ENCODE results near the gene BRD8. TPM values are rescaled to one million over a fixed set of nuclear protein-coding genes. Genes with fewer than 3 reads are reported as not detected.
"Not testable (repeated sequence)": the region's sequence is repeated elsewhere in the genome, so short reads cannot be mapped to it uniquely, and the experiment has no call there.

Gene BRD8, protein sequence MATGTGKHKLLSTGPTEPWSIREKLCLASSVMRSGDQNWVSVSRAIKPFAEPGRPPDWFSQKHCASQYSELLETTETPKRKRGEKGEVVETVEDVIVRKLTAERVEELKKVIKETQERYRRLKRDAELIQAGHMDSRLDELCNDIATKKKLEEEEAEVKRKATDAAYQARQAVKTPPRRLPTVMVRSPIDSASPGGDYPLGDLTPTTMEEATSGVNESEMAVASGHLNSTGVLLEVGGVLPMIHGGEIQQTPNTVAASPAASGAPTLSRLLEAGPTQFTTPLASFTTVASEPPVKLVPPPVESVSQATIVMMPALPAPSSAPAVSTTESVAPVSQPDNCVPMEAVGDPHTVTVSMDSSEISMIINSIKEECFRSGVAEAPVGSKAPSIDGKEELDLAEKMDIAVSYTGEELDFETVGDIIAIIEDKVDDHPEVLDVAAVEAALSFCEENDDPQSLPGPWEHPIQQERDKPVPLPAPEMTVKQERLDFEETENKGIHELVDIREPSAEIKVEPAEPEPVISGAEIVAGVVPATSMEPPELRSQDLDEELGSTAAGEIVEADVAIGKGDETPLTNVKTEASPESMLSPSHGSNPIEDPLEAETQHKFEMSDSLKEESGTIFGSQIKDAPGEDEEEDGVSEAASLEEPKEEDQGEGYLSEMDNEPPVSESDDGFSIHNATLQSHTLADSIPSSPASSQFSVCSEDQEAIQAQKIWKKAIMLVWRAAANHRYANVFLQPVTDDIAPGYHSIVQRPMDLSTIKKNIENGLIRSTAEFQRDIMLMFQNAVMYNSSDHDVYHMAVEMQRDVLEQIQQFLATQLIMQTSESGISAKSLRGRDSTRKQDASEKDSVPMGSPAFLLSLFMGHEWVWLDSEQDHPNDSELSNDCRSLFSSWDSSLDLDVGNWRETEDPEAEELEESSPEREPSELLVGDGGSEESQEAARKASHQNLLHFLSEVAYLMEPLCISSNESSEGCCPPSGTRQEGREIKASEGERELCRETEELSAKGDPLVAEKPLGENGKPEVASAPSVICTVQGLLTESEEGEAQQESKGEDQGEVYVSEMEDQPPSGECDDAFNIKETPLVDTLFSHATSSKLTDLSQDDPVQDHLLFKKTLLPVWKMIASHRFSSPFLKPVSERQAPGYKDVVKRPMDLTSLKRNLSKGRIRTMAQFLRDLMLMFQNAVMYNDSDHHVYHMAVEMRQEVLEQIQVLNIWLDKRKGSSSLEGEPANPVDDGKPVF
- 31.7 and 40.1 TPM in 2 replicates for total RNA-seq

GRCh38 chr5:138178516-138179276, at the start of gene BRD8, which contains the start of gene KIF20A:
BRD8 (minus strand) TSS chr5:138178630; CDS start chr5:138178614, 16 bp downstream.
KIF20A (plus strand) TSS chr5:138179112; CDS start chr5:138179681, 569 bp downstream.
- peak; percentile 97 for DNase-seq

DNA sequence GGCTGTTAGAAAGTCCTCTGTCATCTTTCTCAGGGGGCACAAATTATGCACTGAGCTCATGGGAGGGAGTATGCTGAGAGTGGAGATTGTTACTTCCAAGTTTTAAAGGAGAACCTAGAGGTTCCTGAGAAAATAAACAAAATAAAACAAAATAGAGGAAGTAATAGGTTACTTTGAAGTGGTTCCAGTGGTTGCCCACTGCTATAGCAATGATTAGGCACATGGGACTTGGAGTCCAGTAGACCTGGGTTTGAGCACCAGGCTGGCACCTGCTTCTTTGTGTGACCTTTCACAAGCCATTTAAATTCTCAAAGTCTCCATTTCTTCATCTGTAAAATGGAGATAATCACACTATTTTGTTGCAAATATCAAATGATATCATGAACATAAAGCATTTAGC, 48.5 kb upstream of the BRD8 start:
- DNase-seq, result no peak

DNA sequence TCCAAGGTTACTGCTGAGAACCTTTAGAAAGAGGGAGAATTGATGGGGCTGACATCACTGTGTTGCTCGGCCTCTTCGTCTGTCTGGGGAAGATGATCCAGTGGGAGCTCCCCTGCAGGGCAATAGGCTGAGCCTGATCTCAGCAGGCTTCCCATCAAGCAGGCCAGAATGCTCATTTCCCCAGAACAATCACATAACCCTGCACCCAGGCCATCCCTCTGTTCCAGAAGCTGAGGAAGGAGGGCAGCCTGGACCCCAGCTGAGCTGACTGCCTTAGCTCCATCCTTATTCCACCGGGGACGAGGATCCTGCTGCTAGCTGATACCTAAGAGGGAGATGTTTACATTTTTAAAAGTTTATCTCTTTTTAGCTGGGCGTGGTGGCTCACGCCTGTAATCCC, 46.3 kb upstream of the BRD8 start:
- no peak for DNase-seq

- DNase-seq, result no peak
These were observed 45.1 kb upstream of the BRD8 start for GRCh38 chr5:138223532-138223931.

GRCh38 chr5:138216799-138217198, 38.4 kb upstream of the BRD8 start:
- DNase-seq, result no peak

DNA sequence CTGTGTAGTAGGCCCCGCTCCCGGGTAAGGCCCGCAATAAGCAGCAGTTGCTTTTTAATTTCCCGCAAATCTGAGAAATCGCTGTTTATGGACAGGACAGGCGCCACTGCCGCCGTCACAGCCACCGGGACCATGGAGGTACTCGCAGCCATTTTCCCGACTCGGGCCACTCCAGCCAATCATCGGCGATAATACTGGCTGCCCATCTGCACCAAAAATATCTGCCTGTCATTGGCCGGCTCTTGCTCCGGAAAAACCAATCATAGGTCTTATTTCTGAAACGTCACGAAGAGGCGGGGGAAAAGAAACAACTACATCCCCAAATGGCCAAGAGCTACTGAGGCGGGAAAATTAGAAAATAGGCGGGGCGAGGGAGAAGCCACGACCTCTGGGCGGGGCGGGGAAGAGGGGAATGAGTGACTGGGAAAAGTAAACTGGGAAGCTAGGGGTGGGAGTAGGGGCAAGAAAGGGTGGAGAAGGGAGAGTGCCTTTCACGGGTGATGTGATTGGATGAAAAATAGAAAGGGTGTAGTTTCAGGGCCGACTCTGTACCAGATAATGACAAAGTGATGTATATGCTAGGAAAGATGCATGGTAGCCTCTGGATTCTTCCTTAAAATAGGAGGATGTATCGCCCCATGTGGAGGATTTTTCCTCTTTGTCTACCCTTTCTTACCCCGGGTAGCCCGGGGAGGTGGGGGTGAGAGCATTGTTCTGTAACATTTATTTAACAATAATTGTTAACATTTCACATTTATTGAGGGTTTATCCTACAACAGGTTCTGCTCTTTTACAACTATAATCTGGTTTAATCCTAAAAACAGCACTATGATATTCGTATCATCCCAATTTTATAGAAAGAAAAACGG, 35.0 kb upstream of the BRD8 start, which contains the start of gene CDC23:
TSS of gene CDC23 (minus strand) at position 163 of the 869 bp plus-strand sequence. CDS start at position 152, 11 bp downstream.
- peak; percentile 98 for DNase-seq

- DNase-seq, result peak; percentile 30
These were observed 34.4 kb upstream of the BRD8 start for GRCh38 chr5:138212828-138213160.

DNA sequence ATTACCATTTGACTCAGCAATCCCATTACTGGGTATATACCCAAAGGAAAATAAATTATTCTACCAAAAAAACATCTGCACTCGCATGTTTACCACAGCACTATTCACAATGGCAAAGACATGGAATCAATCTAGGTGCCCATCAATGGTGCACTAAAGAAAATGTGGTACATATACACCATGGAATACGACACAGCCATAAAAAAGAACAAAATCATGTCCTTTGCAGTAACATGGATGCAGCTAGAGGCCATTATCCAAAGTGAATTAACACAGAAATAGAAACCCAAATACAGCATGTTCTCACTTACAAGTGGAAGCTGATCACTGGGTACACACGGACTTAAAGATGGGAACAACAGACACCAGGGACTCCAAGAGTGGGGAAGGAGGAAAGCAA, 32.6 kb upstream of the BRD8 start:
- DNase-seq, result no peak

DNA sequence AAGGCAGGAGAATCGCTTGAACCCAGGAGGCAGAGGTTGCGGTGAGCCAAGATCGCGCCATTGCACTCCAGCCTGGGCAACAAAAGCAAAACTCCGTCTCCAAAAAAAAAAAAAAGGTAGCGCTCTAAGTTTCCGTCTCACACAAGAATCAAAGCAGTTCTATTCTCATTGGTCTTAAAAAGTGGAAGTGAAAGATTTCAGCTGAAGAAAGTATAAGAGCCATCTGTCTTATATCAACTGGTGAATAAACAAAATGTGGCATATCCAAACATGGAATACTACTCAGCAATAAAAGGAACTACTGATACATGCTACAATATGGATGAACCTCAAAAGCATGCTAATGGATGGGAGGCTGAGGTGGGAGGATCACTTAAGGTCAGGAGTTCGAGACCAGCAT, 15.4 kb upstream of the BRD8 start:
- not testable (repeated sequence) for DNase-seq

- no peak for DNase-seq
These were observed 14.4 kb upstream of the BRD8 start for GRCh38 chr5:138192826-138193225.

DNA sequence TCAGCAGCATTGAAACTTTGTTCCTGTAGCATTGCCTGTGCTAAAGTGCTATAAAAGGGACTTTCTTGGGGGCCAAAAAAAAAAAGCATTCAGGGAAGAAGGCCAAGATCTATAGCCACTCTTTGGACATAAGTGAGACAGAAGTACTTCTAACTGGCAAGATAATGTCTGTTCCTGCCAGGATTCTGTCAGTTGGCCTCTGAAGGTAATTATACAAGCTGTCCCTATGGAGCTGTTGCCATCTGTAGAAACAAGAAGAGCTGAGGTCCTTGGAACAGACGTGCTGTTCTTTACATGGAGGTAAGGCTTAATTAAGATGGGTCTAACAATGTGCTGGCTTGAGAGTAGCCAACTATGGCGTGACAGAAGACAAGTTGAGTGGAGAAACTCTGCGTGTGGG, 10.2 kb upstream of the BRD8 start:
- no peak for DNase-seq

DNA sequence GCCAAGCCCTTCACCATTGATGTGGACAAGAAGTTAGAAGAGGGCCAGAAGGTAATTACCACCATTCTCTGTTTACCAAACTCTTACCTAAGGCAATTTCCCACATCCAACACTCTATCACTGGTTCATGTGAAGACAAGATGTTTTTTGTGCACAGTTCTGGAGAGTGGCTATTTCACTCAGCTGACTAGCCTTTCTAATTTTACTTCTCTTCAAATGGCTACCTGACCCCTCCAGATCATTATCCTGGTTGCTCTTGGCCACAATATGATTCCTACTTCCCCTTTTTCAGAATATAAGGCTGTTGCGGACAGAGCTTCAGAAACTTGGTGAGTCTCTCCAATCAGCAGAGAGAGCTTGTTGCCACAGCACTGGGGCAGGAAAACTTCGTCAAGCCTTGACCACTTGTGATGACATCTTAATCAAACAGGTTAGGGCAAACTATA, 7.6 kb upstream of the BRD8 start:
- no peak for DNase-seq

GRCh38 chr5:138182808-138183207, 4.4 kb upstream of the BRD8 start:
- no peak for DNase-seq

DNA sequence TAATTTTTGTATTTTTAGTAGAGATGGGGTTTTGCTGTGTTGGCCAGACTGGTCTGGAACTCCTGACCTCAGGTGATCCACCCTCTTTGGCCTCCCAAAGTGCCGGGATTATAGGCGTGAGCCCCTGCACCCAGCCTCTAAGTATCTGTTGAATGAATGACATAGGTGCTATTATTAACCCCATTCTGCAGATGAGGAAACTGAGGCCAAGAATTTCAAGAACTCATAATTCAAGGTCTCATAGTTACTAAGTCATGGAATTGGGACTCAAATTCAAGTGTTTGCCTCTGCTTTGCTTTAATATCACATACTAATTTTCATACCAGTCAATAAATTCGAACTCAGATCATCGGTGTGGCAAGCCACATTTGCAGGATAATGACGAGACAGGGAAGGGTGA, 2.4 kb upstream of the BRD8 start:
- no peak for DNase-seq

DNA sequence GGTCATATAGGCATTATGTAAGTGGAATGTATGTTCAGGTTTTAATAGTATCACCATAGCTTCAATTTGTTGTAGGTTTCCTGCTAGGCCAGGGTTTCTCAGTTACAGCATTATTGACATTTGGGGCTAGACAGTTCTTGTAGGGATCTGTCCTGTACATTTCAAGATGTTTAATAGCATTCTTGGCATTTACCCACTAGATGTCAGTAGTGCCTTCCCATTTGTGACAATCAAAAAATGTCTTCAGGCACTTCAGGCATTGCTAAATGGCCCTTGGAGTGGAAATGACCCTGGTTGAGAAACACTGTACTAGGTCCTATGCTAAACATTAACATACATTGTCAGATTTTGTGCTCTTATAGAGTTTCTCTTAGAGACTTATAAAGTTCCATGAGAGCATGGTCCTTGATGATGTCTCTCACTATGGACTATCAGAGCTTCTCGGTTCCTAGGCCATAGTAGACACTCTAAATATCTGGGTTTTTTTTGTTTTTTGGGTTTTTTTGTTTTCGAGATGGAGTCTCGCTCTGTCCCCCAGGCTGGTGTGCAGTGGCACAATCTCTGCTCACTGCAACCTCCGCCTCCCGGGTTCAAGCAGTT, 1.9 kb upstream of the BRD8 start:
- peak; percentile 82 for DNase-seq

- peak; percentile 4 for DNase-seq
These were observed 937 bp upstream of the BRD8 start for GRCh38 chr5:138179277-138179857.

DNA sequence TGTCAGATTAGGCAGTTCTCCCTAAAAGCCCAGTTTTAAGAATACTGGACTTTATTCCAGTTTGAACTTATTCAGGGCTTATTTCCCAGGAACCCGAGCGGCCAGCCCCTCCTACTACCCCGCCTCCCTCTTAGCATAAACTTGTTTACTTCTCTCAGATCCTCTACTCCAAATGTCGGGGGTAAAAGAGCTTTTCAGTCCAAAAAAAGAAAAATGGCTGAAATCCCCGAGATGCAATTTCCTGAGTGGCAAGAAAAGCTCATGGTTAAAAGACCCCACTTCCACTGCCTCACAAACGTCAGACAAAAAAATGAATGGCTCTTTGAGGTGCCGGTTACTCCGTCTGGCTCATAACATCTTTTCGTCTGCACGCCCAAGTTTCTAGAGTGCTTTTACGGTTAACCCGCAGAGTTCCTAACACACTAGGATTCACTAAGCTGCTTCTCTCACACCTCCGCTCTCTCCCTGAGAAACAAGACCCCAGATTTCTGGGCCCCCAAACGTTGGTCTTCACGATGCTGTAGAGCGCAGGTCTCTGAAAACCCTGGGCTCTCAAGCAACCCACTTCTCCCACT, 402 bp downstream of the BRD8 start:
- DNase-seq, result peak; percentile 56

GRCh38 chr5:138170299-138170698, 8.1 kb downstream of the BRD8 start:
- DNase-seq, result no peak

GRCh38 chr5:138169124-138169523, 9.3 kb downstream of the BRD8 start:
- no peak for DNase-seq

DNA sequence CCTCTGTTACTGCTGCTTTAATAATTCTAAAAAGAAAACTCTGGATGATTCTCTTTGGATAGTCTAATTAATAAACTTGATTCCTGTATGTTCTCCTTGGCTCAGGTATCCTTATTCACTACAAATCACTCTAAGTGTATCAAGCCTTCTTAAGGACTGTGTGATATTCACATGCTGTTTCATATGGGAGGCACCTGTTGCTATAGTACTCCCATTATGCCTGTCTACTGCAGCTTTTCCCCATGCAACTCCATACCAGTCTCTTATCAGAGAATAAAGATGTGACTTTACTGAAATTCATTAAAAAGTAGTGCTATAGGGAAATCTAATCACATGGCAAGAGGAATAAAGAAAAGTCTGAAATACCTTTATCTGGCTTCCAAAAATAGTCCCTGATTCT, 14.7 kb downstream of the BRD8 start:
- DNase-seq, result no peak

Measured in dermis blood vessel endothelial cell (primary cell).